GM12891 (cell line): ENCODE data around the gene PAK5.

Experiments
- POLR2A ChIP-seq: IDR thresholded peaks from 2 replicates; pipeline ENCODE4 v1.6.1; 2011; ENCODE audit warnings: low read depth, low read length, control low read depth
- POLR2AphosphoS5 ChIP-seq: IDR thresholded peaks from 2 replicates; pipeline ENCODE4 v1.6.1; 2011; ENCODE audit warnings: low read depth, low read length, control low read depth
- SPI1 ChIP-seq: IDR thresholded peaks from 2 replicates; pipeline ENCODE4 v1.6.1; 2011; ENCODE audit warnings: low read depth, low read length, control low read depth
- TAF1 ChIP-seq: IDR thresholded peaks from 2 replicates; pipeline ENCODE4 v1.6.1; 2011; ENCODE audit warnings: low read depth, low read length, control low read depth

DNA sequence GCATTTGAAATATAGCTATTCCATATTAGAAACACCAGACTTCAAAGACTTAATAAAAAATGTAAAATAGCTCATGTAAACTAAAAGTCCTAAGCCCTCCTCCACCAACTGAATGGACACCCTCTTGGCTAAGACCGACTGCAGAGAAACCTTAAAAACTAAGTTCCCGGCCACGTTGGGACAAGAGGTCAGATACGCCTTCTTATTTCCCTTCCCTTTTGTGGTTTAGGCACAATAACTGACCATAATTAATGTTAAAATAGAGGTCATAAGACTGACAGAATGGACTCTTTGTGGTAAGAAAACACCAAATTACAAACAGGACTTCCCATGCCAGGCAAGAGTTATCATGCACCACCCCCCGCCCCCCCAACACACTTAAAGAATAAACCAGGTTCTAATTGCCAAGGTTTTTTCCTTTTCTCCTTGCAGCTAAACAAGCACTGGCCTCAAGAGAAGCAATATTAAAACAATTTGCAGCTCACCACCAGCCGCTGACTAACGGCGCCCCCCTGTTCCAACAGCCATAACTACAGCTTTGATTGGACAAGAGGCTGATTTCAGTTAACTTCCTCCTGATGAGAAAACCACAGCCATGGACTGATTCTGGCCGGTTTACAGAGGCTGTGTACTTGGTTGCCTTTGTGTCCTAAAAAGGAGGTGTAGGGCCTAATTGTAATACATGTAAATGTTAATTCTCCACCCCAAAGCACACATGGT, 335.2 kb downstream of the PAK5 start:
- no peak for TF ChIP-seq SPI1
- no peak for TF ChIP-seq POLR2A
- no peak for TF ChIP-seq POLR2AphosphoS5
- TF ChIP-seq TAF1, result no peak
